NCI-H82 (cell line): Measurements from ENCODE around the gene CABCOCO1.
A peak's percentile ranks its signal among the peaks of the same experiment; 100 is the strongest.

Experiments used
- DNase-seq: peaks from one replicate; lab custom pipeline; 2025; lab: John Stamatoyannopoulos, UW

The CABCOCO1 gene

GRCh38 chr10:61662794-61663259, at the start of gene CABCOCO1:
Gene CABCOCO1 (plus strand): TSS chr10:61662929. CDS start chr10:61662973, 44 bp downstream.
- DNase-seq, result peak; percentile 78

GRCh38 chr10:61613665-61614064, 49.1 kb upstream of the CABCOCO1 start:
- no peak for DNase-seq

- DNase-seq, result no peak
These were observed 46.1 kb upstream of the CABCOCO1 start for GRCh38 chr10:61616611-61617010.

- DNase-seq, result no peak
These were observed 45.5 kb upstream of the CABCOCO1 start for GRCh38 chr10:61617180-61617579.

- no peak for DNase-seq
These were observed 45.1 kb upstream of the CABCOCO1 start for GRCh38 chr10:61617586-61617985.

GRCh38 chr10:61618388-61618961, 44.3 kb upstream of the CABCOCO1 start:
- no peak for DNase-seq

- DNase-seq, result no peak
These were observed 42.2 kb upstream of the CABCOCO1 start for GRCh38 chr10:61620506-61620905.

- no peak for DNase-seq
These were observed 41.1 kb upstream of the CABCOCO1 start for GRCh38 chr10:61621605-61622051.

GRCh38 chr10:61623161-61623560, 39.6 kb upstream of the CABCOCO1 start:
- DNase-seq, result no peak

- DNase-seq, result no peak
These were observed 36.5 kb upstream of the CABCOCO1 start for GRCh38 chr10:61626209-61626608.

- DNase-seq, result no peak
These were observed 35.5 kb upstream of the CABCOCO1 start for GRCh38 chr10:61627266-61627665.

GRCh38 chr10:61628151-61628874, 34.4 kb upstream of the CABCOCO1 start:
- DNase-seq, result no peak

- DNase-seq, result no peak
These were observed 33.7 kb upstream of the CABCOCO1 start for GRCh38 chr10:61628875-61629513.

GRCh38 chr10:61629576-61629975, 33.2 kb upstream of the CABCOCO1 start:
- DNase-seq, result no peak

GRCh38 chr10:61632057-61632670, 30.6 kb upstream of the CABCOCO1 start:
- no peak for DNase-seq

GRCh38 chr10:61633665-61634064, 29.1 kb upstream of the CABCOCO1 start:
- DNase-seq, result no peak

GRCh38 chr10:61634746-61635145, 28.0 kb upstream of the CABCOCO1 start:
- no peak for DNase-seq

- DNase-seq, result no peak
These were observed 27.3 kb upstream of the CABCOCO1 start for GRCh38 chr10:61635471-61635870.

- no peak for DNase-seq
These were observed 26.8 kb upstream of the CABCOCO1 start for GRCh38 chr10:61635932-61636331.

- DNase-seq, result no peak
These were observed 22.8 kb upstream of the CABCOCO1 start for GRCh38 chr10:61639952-61640351.

GRCh38 chr10:61640856-61641255, 21.9 kb upstream of the CABCOCO1 start:
- no peak for DNase-seq

GRCh38 chr10:61642150-61642571, 20.6 kb upstream of the CABCOCO1 start:
- DNase-seq, result no peak

- DNase-seq, result no peak
These were observed 20.1 kb upstream of the CABCOCO1 start for GRCh38 chr10:61642676-61643075.
